ENCODE data around the gene HRK. TPM values are rescaled to one million over a fixed set of nuclear protein-coding genes. Genes with fewer than 3 reads are reported as not detected.

Gene HRK
- total and polyA plus RNA-seq, 10 of the 15 experiments (the other 5 are each of a cell fraction or from before 2014, with no cell fraction given), result not detected

DNA sequence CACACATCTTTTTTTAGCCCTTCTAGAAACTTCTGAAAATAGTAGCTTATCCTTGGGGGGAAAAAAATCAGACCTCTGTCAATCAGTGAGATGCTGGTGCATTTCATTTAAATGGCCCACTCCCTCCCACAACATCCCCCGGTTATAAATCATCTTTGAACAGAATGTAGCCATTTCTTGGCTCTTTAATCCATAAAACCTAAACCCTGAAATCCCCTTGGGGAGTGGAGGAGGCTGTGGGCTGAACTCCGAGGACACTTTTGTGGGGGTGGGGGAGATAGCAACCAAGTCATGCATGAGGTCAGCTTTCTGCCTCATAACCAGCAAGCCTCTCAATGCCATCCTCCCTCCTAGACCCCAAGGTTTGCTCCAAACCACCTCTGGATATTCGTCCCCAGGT is 21.0 kb downstream of the HRK start (continued):
- TF ChIP-seq, protein P1, sequence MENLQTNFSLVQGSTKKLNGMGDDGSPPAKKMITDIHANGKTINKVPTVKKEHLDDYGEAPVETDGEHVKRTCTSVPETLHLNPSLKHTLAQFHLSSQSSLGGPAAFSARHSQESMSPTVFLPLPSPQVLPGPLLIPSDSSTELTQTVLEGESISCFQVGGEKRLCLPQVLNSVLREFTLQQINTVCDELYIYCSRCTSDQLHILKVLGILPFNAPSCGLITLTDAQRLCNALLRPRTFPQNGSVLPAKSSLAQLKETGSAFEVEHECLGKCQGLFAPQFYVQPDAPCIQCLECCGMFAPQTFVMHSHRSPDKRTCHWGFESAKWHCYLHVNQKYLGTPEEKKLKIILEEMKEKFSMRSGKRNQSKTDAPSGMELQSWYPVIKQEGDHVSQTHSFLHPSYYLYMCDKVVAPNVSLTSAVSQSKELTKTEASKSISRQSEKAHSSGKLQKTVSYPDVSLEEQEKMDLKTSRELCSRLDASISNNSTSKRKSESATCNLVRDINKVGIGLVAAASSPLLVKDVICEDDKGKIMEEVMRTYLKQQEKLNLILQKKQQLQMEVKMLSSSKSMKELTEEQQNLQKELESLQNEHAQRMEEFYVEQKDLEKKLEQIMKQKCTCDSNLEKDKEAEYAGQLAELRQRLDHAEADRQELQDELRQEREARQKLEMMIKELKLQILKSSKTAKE (IDR thresholded peaks at IDR 0.05; ENCODE audit: low read depth, poor library complexity, severe bottlenecking), result no peak
- no peak for TF ChIP-seq SUPT20H (IDR thresholded peaks at IDR 0.05; ENCODE audit: borderline replicate concordance, control insufficient read depth, low read depth, low read length)
- no peak for TF ChIP-seq BMI1 (IDR thresholded peaks at IDR 0.05; ENCODE audit: borderline replicate concordance)

DNA sequence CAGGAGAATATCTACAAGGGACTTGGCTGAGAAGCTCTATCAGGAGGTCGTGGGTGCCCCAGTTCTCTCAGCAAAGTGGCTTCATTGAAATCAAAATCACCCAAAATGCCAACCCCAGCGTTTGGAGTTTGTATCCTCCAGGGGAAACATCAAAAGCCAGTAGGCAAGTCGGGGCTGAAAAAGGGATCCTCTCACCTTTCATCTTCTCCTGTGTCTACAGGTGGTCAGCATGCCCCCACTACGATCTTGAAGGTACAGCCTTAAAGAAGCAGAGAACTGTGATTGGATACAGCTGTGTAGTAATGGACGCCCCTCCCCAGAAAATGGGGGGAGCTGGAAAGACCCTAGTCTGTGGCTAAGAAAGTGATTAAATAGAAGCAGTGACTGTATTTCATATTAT is 22.2 kb downstream of the HRK start:
- ChIA-PET CTCF (no interaction called here), RAD21 (ENCODE audit: unreplicated experiment) (no interaction called here), SMC1A (ENCODE audit: uncharacterized antibody, unreplicated experiment) (no interaction called here), POLR2A (no interaction called here)
- H3K79me2 ChIP-seq (ENCODE audit: control insufficient read depth, insufficient read depth, low read length), result no peaks in the 10 kb centered on the region
- WGBS (ENCODE audit: insufficient coverage, insufficient replicate concordance, low lambda C conversion rate, missing lambda C conversion rate), result 8% methylated on average over 5 of the region's 5 CpGs
- H4K20me1 ChIP-seq (ENCODE audit: control insufficient read depth, insufficient read depth), result no peaks in the 10 kb centered on the region
- in situ Hi-C loops (cut with MboI) (no loop called here), intact Hi-C loops (cut with micrococcal nuclease; ENCODE audit: unreplicated experiment) (no loop called here)
- no peak overlapping the region for H3K4me2 ChIP-seq (ENCODE audit: control insufficient read depth, insufficient read depth)
- no peak for DNase-seq (ENCODE audit: low read depth, low spot score)
- no peaks in the 10 kb centered on the region for H3K9me3 ChIP-seq (replicated peaks; ENCODE audit: control insufficient read depth, insufficient read depth, low read length)
- H3K27ac ChIP-seq (ENCODE audit: control insufficient read depth, insufficient read depth), result no peak overlapping the region
- no peak overlapping the region for H3K9ac ChIP-seq (ENCODE audit: control insufficient read depth, insufficient read depth, low read length)
- H3K36me3 ChIP-seq (ENCODE audit: control insufficient read depth in 2 of 2, insufficient read depth in 2 of 2, low read length in 1 of 2), result no peaks in the 10 kb centered on the region
- H3K4me1 ChIP-seq (ENCODE audit: control insufficient read depth, insufficient read depth, low read length), result peaks cover 23% of the 10 kb centered on the region
- no TSS peak for BruUV-seq (replicated peaks)
- H3K27me3 ChIP-seq (replicated peaks in 1 of 2; ENCODE audit: control insufficient read depth in 2 of 2, insufficient read depth in 2 of 2, low read length in 1 of 2), result no peaks in the 10 kb centered on the region
- ATAC-seq, result no peak
- H3K4me3 ChIP-seq, result no peak overlapping the region
- FAIRE-seq, result no peak
- no peak overlapping the region for H2AFZ ChIP-seq (ENCODE audit: control insufficient read depth, low read depth, low read length)
- TF ChIP-seq TCF3 (IDR thresholded peaks at IDR 0.05; ENCODE audit: borderline replicate concordance, insufficient read depth, low read depth, low read length), result no peak
- TF ChIP-seq YBX1 (IDR thresholded peaks at IDR 0.05), result no peak
- TF ChIP-seq HDGF (IDR thresholded peaks at IDR 0.05), result no peak
- TF ChIP-seq, protein P2, sequence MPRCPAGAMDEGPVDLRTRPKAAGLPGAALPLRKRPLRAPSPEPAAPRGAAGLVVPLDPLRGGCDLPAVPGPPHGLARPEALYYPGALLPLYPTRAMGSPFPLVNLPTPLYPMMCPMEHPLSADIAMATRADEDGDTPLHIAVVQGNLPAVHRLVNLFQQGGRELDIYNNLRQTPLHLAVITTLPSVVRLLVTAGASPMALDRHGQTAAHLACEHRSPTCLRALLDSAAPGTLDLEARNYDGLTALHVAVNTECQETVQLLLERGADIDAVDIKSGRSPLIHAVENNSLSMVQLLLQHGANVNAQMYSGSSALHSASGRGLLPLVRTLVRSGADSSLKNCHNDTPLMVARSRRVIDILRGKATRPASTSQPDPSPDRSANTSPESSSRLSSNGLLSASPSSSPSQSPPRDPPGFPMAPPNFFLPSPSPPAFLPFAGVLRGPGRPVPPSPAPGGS (IDR thresholded peaks at IDR 0.05; ENCODE audit: borderline replicate concordance, insufficient read depth, low read depth, low read length, poor library complexity, severe bottlenecking), result no peak
- TF ChIP-seq, protein P3, sequence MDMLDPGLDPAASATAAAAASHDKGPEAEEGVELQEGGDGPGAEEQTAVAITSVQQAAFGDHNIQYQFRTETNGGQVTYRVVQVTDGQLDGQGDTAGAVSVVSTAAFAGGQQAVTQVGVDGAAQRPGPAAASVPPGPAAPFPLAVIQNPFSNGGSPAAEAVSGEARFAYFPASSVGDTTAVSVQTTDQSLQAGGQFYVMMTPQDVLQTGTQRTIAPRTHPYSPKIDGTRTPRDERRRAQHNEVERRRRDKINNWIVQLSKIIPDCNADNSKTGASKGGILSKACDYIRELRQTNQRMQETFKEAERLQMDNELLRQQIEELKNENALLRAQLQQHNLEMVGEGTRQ (IDR thresholded peaks at IDR 0.05; ENCODE audit: borderline replicate concordance, low read depth, low read length), result no peak
- TF ChIP-seq, protein P4, sequence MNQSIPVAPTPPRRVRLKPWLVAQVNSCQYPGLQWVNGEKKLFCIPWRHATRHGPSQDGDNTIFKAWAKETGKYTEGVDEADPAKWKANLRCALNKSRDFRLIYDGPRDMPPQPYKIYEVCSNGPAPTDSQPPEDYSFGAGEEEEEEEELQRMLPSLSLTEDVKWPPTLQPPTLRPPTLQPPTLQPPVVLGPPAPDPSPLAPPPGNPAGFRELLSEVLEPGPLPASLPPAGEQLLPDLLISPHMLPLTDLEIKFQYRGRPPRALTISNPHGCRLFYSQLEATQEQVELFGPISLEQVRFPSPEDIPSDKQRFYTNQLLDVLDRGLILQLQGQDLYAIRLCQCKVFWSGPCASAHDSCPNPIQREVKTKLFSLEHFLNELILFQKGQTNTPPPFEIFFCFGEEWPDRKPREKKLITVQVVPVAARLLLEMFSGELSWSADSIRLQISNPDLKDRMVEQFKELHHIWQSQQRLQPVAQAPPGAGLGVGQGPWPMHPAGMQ (IDR thresholded peaks at IDR 0.05; ENCODE audit: borderline replicate concordance), result no peak
- no peak for TF ChIP-seq ZNF622 (IDR thresholded peaks at IDR 0.05)
- no peak for TF ChIP-seq SIN3A (IDR thresholded peaks at IDR 0.05; ENCODE audit: low read depth, low read length)
- TF ChIP-seq ZZZ3 (IDR thresholded peaks at IDR 0.05; ENCODE audit: control insufficient read depth, insufficient read length, low read depth), result no peak
- no peak for TF ChIP-seq STAT1 (conservative IDR thresholded peaks at IDR 0.05)
- TF ChIP-seq DPF2 (IDR thresholded peaks at IDR 0.05), result no peak
- TF ChIP-seq SRF (IDR thresholded peaks at IDR 0.05; ENCODE audit: low read depth in 2 of 2, low read length in 2 of 2), result no peak
- no peak for TF ChIP-seq NR2F1 (conservative IDR thresholded peaks at IDR 0.05)

Measured in GM12878 (cell line).